ENCODE data around the gene YPEL1.

Gene YPEL1

GRCh38 chr22:21697880-21698279 lies 37.7 kb downstream of the YPEL1 start:
- H3K4me3 ChIP-seq (ENCODE audit: low read depth, low read length): no peak overlapping the region
- no peak for TF ChIP-seq CTCF (IDR thresholded peaks at IDR 0.05; ENCODE audit: insufficient read depth, low read depth, low read length, missing control alignments)
- no peak for DNase-seq (ENCODE audit: low read depth)

- no peak for DNase-seq (ENCODE audit: low read depth)
- TF ChIP-seq CTCF (IDR thresholded peaks at IDR 0.05; ENCODE audit: insufficient read depth, low read depth, low read length, missing control alignments): no peak
- H3K4me3 ChIP-seq (ENCODE audit: low read depth, low read length): no peak overlapping the region
Observed at GRCh38 chr22:21697021-21697771, 38.4 kb downstream of the YPEL1 start.

- TF ChIP-seq CTCF (IDR thresholded peaks at IDR 0.05; ENCODE audit: insufficient read depth, low read depth, low read length, missing control alignments): no peak
- no peak overlapping the region for H3K4me3 ChIP-seq (ENCODE audit: low read depth, low read length)
- DNase-seq (ENCODE audit: low read depth): no peak
Observed at GRCh38 chr22:21696115-21696514, 39.5 kb downstream of the YPEL1 start.

- no peak for DNase-seq (ENCODE audit: low read depth)
- no peak for TF ChIP-seq CTCF (IDR thresholded peaks at IDR 0.05; ENCODE audit: insufficient read depth, low read depth, low read length, missing control alignments)
Observed at GRCh38 chr22:21695430-21696085, 40.0 kb downstream of the YPEL1 start.

GRCh38 chr22:21694795-21695429 lies 40.7 kb downstream of the YPEL1 start:
- no peak overlapping the region for H3K4me3 ChIP-seq (ENCODE audit: low read depth, low read length)
- DNase-seq (ENCODE audit: low read depth): no peak
- TF ChIP-seq CTCF (IDR thresholded peaks at IDR 0.05; ENCODE audit: insufficient read depth, low read depth, low read length, missing control alignments): no peak

More at GRCh38 chr22:21695430-21696085, 40.0 kb downstream of the YPEL1 start:
- no peak overlapping the region for H3K4me3 ChIP-seq (ENCODE audit: low read depth, low read length)

DNA sequence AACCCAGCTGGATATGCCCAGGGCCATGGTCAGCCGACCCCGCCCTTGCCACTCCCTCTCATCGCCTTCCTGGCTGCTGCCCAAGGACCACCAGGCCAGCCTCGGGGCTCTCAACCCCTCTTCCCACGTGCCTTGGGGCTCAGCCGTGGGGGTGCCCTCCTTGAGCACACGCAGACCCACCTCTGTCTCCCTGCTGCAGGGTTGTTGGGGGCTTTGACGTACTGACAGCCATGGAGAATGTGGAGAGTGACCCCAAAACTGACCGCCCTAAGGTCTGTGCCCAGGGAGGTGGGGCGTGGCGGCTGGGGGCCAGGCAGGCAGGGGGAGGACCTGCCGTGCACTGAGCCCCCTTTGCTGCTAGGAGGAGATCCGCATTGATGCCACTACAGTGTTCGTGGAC lies 41.2 kb downstream of the YPEL1 start:
- DNase-seq (ENCODE audit: low read depth): no peak
- TF ChIP-seq CTCF (IDR thresholded peaks at IDR 0.05; ENCODE audit: insufficient read depth, low read depth, low read length, missing control alignments): no peak
- H3K4me3 ChIP-seq (ENCODE audit: low read depth, low read length): no peak overlapping the region

Data from GM12865 (cell line).